Activated CD8-positive, alpha-beta memory T cell treated with anti-CD3 and anti-CD28 coated beads for 48 hours (primary cell): ENCODE measurements around the gene ENAH.

ENCODE experiments used
- DNase-seq, 3 experiments: peaks; one replicate each; pipeline ENCODE4 v3.0.0-alpha.2; 2020; ENCODE audit warnings: low read depth in 2 of 3, low spot score in 2 of 3

ENAH gene

DNA sequence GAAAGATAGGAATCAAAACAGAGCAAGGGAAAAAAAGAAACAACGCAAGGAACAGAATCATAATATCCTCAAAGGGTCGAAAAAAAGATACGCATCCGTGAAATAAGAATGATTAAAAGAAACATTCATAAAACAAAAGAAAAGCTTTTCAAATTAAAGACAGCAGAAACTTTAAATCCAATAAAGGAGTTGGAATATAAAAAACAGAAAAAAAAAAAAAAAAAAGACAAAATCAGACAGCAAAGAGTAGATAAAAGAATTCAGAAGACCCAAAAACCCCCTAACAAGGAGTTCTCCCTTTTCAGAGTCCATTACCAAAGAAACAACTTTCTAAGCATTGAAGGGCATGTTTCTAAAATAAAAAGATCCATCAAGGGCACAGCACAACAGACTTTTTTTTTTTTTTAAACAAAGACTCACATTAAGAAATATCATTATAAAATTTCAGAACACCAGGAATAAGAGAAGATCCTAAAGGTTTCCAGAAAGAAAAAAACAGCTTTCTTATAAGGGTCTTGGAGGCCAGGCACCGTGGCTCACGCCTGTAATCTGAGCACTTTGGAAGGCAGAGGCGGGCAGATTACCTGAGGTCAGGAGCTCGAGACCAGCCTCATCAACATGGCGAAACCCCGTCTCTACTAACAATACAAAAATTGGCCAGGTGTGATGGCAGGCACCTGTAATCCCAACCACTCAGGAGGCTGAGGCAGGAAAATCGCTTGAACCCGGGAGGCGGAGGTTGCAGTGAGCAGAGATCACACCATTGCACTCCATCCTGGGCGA lies 44.7 kb downstream of the ENAH start:
- DNase-seq = no peak

DNA sequence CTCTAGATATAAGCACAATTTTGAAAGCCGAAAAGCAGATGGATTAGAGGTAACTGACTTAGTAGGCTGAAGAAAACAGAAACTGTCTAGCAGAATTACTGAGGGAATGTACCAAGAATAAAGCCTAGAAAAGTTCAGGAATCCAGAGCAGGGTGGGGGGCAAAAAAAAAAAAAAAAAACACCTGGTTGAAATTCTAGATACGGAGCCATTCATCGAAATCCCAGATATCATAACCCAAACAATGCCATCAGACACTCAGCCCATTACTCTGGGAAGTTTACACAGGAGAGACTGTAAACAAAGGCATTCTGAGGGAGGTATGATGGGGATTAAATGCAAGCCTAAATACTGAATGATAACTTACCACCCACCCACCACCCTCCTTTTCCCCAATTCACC lies 45.6 kb downstream of the ENAH start:
- DNase-seq = no peak

DNA sequence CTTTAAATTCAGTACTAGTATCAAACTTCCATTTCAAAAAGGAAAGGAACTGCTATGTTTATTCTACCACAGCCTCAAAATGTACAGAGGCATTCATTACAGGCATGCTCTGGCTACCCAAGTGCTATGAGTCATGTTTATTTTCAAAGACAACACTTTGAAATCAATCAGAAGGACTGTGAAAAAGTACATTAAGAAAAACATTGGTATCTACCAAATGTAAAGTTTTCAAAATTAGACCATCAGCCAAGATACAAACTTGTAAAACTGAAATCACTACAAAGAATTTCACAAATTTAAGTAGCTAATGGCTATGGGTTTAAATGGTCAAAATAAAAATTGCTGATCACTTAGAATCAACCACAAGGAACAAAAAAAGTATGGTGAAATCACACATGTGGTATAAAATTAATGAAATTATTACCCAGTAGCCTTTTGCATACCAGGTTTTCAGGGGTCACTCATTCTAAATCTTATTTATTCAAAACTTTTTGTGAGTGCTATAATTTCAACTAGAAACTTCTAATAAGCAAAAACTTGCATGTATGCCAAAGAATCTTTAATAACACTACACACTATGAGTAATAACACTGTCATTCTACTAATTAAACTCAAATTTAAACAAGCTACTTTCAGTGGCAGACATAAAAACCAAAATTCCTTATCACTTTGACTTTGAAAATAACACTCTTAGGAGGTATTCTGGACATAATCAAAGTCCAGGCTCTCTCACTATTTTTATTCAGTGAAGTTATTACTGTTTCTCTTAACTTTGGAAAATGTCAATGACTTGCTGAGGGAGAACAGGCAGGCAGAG lies 49.2 kb downstream of the ENAH start:
- DNase-seq = no peak

DNA sequence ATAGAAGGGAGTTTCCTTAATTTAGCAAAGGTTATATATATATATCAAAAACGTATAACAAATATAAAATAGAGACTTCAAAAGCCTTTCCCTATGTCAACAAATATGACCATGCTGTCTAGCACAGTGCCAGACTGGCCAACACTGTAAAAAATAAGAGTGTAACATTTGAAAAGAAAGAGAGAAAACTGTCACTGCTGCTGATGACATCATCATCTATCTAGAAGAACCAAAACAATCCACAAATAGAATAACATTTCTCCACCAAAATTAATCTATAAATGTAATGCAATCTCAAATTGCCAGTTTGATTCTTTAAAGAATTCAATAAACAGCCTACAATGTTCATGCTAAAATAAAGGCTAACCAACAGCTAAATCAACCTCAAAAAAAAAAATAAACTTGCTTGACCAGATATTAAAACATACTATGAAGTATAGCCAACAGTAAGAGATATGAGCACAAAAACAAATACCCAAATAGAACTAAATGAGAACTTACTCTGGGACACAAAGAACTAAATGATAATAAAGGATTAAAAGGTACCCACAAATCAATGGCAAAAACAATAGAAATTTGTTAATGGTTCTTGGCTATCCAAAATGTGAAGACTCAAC lies 50.2 kb downstream of the ENAH start:
- DNase-seq = no peak

DNA sequence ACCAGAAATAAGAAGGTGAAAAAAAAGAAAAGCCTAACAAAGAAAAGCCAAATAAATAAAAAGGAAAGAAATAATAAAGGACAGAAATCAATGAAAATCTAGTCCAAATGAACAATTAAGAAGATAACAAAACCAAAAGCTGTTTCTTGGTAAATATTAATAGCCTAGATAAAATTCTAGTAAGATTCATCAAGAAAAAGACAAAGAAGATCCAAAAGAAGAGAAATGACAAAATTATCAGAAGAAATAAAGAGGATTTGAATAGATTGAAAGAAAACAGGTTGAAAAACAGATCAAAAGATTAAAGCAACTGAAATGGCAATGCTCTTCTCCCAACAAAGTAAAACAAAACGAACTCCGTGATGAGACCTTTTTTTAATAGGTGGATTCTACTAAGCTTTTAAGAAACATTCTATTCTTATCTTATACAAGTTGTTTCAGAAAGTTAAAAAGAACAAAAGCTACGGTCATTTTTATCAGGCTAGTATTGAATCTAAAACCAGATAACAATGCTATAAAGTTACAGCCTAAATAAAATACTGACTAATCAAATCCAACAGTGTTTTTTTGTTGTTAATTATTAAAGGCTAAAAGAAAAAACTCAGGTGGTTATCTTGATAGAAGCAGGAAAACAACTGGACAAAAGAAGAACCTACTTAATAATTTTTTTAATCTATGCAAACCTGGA lies 50.9 kb downstream of the ENAH start:
- DNase-seq = no peak

DNA sequence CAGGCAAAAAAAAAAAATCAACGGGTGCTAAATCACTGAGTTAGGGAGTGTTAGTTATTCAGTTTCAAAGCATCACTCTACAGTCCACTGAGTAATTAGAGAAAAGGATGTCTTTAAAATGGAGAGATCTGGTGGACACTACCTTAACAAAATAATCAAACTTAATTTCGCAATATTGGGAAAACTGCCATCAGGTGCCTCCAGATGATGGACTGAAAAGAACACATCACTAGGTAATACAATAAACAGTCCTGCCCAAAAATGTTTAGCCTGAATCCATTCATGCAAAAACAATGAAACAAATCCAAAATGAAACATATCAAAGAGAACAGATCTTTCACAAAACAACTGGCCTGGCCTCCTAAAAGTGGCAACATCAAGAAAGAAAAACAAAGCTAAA lies 54.1 kb downstream of the ENAH start:
- no peak for DNase-seq

DNA sequence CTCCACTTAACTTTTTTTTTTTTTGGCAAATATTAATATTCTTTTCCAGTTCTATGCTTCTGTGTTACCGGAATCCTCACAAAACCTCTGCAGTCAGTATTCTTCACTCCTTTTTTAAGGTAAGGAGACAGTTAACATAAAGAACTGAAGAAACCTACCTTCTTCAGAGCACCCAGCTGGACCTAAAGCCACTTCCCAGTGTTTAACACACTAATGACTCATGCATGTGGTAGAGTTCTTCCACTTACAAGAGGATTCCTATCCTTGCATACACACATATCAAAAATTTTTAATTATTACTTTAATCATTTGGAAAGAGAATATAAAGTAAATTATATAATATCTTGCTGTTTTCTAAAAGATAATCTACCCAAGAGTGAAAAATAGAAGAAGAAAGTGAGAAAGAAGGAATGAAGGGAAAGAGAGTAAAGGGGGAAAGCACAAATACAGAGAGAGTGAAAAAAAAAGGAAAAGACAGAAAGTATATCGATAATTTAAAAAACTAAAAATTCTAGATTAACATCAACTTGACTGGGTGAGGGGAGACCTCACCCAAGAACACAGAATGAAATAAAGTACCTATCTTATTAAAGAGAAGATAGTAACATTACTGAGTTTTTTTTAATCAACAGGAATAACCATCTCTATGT lies 54.9 kb downstream of the ENAH start:
- no peak for DNase-seq

DNA sequence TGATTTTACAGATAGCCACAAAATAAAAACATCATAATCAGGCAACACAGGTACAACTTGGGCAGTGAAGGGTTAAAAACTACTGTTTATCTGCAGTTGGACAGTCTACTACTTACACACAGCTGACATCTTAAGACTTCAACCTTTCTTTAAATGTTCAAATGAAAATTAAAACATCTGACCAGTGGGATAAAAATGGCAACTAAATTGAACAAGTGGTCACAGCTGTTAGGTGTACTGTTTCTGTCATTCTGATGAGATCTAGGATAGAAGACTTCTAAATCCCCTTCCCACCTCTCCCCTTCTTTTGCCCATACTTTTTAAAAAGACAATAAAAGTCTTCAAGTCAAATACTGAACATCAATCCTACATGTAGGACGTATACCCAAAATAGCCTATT lies 56.2 kb downstream of the ENAH start:
- DNase-seq = no peak

DNA sequence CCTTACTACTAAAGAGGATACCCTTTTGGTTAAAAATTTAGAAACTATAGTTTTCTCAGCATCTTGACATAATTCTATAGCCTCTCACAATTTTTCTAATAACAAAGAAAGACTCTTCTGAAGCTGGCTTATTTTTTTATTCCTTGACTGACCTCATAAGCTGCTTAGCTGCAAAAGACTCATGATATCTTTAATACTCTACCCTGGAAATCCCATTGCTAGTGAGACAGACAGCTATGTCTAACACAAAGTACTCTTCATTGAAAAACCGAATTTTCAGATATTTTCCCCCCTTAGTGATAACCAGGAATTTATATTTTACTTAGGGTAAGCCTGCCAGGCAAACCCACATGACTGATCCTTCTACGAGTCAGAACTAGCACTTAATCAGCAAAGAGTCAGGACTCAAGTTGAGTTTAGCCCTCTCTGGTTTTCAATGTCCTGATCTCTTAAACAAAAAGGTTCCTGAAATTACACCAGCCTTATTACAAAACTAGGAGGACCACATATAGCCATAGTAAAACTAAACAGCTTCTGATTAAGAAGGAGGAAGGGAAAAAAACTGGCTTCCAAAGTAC lies 56.9 kb downstream of the ENAH start:
- DNase-seq = no peak

DNA sequence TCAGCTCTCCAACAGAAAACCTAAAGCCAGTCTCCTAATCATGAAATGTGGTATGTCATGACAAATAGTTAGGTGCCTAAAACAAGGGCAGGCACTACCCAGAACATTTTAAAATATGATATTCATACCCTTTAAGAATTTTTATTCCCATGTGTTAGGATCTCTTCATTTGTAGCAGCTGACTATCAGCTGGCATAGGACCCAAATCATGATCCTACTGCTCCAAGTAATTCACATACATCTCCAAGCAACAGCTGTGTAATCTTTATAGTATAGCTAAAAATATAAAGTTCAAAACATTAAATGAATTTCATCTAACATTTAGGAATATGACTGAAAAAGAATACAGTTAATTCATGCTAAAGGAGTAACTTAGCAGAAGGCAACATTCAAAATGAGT lies 57.5 kb downstream of the ENAH start:
- DNase-seq = no peak

DNA sequence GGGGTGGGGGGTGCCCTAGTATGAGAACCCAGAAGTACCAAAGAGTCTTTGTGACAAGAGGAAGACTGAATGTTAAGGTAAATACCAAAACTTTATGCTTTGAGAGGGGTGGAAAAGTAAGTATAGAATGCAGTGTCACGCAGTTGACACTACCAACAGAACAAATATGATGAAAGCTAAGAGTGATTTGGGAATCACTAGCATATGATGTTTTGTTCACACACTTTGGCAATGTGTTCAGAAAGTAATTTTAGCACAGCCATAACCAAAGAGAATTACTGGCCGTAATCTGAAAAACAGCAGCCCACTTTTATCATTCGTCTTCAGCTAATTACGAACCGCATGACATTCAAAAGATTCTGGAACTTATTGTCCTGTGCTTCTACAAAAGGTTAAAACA lies 59.5 kb downstream of the ENAH start:
- no peak for DNase-seq

DNA sequence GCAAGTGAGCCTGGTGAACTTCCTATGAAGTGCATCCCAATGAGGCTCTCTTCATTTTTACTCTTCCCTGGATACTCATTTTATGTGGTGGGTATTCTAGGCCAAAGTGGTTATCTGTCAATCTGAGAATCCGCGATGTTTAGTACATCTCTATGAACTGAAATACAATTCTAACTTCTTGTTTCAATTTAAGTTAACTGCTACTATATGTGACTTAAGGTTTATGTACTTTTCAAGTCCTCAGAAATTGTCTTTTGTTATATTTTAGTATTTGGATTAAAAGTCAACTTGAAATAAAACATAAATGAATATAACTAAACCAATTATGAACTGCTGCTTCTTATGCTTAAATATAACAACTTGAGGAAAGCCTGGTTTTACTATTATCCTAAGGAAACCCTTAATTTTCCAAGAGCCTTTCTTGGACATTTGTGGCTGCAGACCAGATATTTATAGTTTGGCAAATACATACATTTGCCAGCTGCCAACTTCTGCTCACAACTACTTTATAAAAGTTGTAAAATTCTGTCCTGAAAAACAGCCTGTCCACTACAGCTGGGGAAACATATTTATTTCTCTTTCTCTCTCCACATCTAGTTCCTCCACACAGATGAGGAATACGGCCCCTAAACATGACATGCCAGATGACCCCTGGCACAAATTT lies 60.4 kb downstream of the ENAH start:
- no peak for DNase-seq

DNA sequence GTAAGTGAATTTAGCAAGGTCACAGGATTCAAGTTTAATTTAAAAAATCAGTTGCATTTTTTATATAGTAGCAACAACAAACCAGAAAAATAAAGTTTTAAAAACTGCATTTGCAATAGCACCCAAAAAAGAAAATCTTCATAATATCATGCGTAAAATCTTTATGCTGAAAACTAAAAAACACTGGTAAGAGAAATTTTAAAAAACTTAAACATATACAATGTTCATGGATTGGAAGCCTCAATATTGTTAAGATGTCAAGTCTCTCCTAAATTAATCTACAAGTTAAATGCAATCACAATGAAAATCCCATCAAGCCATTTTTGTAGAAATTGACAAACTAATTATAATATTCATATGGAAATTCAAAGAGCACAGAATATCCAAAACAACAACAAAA lies 65.6 kb downstream of the ENAH start:
- DNase-seq = no peak

DNA sequence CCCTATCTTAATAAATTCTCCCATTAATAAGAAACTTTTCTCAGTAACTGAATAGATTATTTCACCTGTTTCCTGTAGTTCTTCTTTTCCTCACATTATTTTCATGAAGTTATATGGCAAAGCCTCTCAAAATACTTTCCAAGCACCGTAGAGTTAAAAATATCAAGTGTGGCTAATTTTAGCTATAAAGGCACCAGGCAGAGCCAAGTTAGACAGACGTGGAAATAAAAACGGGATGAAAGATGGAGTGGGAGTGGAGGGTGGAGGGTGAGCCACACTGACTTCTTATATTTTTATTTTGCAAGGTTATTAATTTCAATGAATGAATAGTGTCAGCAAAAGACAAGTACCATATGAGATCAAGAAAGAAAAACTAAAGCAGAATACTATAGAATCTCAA lies 71.7 kb downstream of the ENAH start:
- DNase-seq = no peak

DNA sequence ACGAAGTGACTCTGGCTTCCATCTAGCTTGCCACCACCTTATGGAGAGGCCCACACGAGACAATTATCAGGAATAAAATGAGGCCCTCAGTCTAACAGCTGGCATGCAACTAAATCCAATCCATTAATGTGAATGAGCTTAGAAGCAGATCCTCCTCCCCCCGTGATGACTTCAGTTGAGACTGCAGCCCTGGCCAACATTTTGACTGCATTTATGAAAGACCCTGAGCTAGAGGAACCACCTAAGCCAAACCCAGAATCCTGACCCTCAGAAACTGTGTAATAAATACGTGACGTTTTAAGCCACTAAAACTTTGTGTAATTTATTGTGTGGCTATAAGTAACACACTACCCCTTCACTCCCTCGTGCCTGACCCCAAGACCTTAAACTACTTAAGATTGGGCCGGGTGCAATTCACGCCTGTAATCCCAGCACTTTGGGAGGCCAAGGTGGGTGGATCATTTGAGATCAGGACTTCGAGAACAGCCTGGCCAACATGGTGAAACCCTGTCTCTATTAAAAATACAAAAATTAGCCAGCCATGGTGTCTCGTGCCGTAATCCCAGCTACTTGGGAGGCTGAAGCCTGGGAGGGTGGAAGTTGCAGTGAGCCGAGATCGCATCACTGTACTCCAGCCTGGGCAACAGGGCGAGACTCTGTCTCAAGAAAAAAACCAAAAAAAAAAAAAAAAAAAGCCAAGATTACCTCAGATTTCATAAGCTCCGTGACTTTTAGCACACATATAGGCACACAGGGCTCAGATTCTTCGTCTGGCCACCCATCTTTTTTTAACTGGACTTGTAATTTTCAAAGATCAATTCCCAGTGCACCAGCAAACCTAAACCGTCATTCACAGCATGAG lies 72.5 kb downstream of the ENAH start:
- DNase-seq = no peak

DNA sequence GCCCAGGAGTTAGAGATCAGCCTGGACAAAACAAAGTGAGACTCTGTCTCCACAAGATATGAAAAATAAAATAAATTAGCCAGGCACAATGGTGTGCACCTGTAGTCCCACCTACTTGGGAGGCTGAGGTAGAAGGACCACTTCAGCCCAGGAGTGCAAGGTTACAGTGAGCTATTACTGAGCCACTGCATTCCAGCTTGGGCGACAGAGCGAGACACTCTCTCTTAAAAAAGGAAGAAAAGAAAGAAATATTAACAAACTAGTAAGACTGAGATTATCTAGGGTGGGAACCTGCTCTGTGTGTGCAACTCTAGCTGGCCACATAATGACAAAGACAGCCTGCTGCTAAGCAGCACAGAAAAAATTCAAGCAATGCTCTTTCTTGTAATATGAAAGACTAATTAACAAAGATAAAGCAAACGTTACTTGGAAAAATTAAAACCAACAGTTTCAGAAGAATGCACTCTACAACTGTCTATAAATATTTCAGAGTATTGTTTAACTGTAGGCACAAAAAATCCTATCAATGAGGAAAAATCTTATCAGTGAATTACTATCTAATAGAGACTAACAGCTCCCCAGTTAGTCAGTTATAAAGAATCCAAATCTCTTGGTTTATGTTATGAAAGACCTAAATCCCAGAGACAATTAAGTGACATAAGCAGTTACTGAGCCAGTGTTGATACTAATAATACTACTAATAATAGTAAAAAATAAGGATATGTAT lies 74.5 kb downstream of the ENAH start:
- no peak for DNase-seq

DNA sequence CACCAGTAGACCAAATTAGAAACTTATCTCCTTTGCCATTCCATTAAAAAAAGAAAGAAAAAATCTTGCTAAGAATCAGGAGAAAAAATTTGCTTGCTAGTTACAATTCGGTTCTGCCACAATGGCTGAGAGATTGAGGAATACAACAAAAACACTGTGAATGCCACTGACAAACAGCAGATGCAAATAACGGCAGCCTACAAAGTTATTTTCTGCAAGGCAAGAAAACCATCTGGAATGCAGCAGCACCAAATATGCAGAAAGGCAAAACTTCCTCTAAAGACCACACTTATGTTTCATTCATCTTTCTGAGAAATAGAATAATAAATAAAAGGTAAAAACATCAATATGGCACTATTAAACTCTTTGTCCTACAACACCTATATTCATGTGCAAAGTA lies 75.7 kb downstream of the ENAH start:
- no peak for DNase-seq

DNA sequence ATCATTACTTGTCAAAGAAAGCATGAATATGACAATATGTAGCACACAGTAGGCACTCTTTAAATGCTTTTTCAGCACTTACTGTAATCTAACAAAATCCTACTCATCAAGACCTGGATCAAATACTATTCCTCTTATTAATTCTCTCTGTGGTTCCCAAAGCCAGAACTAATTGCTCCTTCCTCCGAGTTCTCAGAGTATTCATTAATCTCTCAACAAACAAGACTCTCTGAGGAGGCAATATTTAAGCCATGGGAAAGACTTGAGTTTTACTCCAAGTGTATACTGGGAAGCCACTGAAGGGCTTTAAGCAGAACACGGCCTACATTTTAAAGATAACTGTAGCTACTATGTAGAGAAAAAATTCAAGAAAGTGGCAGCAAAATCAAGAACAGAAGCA lies 79.7 kb downstream of the ENAH start:
- DNase-seq = no peak

DNA sequence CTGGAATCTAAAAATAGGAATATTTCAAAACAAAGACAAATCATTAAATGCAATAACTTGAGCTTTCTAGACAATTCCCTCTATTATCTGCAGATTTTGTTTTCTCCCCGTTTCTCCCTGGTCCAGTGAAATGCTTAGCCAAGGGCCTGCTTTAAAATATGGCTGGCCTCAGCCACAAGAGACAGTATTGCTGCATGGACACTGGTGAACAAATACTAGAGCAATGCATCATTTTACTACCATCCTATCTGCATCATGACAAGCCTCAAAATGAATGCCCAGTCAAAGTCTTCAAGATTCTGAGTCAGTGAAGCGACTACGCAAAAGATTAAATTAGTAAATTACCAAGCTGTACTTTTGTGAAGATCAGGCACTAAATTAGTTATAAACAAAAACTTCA lies 80.5 kb downstream of the ENAH start:
- no peak for DNase-seq
